Measurements from ENCODE around the gene DCUN1D3.

GRCh38 chr16:20946015-20946629, 46.0 kb upstream of the DCUN1D3 start:
- TF ChIP-seq EZH2 (IDR thresholded peaks at IDR 0.05) (no peak), POLR2AphosphoS5 (IDR thresholded peaks at IDR 0.05; ENCODE audit: borderline replicate concordance, low read depth, low read length) (no peak)

Data from SK-N-MC (cell line).